Right lobe of liver (tissue), 6 donors: ENCODE results near the gene C1QTNF8. TPM values are rescaled to one million over a fixed set of nuclear protein-coding genes. Genes with fewer than 3 reads are reported as not detected.

Source experiments
- ATAC-seq, 4 donors: fragments of 200-7000 bp; cut with Tn5 transposase; one replicate each; pipeline ENCODE4 v1.9.1; 2020; ENCODE audit warnings: mild to moderate bottlenecking in 4 of 4, moderate library complexity in 4 of 4
- DNase-seq, 3 donors: peaks; one replicate each; pipeline ENCODE4 v3.0.0-alpha.2; 2020
- H3K27ac ChIP-seq, 3 donors: fragments of 200-600 bp; one replicate each; pipeline ENCODE4 v1.8.0; 2022
- H3K27me3 ChIP-seq, 2 donors: fragments of 200-600 bp; one replicate each; pipeline ENCODE4 v1.8.0; 2022
- H3K36me3 ChIP-seq, 4 donors: fragments of 200-600 bp; sonication (generic) in 1 of 4; one replicate each; pipeline versions ENCODE4 v1.5.1 to v1.8.0; 2017 to 2022; ENCODE audit warnings: control low read depth in 1 of 4
- H3K4me1 ChIP-seq, 4 donors: fragments of 200-600 bp; sonication (generic) in 1 of 4; one replicate each; pipeline versions ENCODE4 v1.5.1 to v1.8.0; 2017 to 2022; ENCODE audit warnings: control low read depth in 1 of 4
- H3K4me3 ChIP-seq, 3 donors: fragments of 200-600 bp; one replicate each; pipeline ENCODE4 v1.8.0; 2022
- H3K9me3 ChIP-seq, 4 donors: fragments of 200-600 bp; sonication (generic) in 1 of 4; one replicate each; pipeline versions ENCODE4 v1.5.1 to v1.8.0; 2017 to 2022; ENCODE audit warnings: control low read depth in 1 of 4
- CTCF ChIP-seq, 4 donors: fragments of 200-600 bp in 3 of 4; fragments of 450-650 bp in 1 of 4; IDR thresholded peaks; one replicate each; pipeline versions ENCODE4 v1.5.1 to v1.8.0; 2016 to 2022; ENCODE audit warnings: antibody characterized with exemption in 4 of 4, mild to moderate bottlenecking in 2 of 4
- POLR2A ChIP-seq: fragments of 450-650 bp; IDR thresholded peaks from one replicate; pipeline ENCODE4 v1.6.1; 2017; ENCODE audit warnings: antibody characterized with exemption, mild to moderate bottlenecking
- WGBS: methylation state at CpG from one replicate; pipeline ENCODE4 v1.1.6; 2018; ENCODE audit warnings: low coverage, low lambda C conversion rate; ENCODE audit not compliant: insufficient coverage; ENCODE audit errors: missing lambda C conversion rate; 5-methylcytosine and 5-hydroxymethylcytosine counted together
- intact Hi-C, 2 donors: fragments of 100-400 bp; cut with DNase I; formaldehyde crosslinking; loops; one replicate each; pipeline versions ENCODE4 v1.11.2 to v1.14.1; 2022
- total RNA-seq, 6 experiments: library from RNA; depleted of rRNA in 2 of 6; stranded (reverse); fragments of >200 nt in 2 of 6; fragmentation: NEBNext Ultra II Directional in 3 of 6; extraction: Animal tissue kit (Norgen Biotek cat#: 25700) in 3 of 6; gene quantifications; one replicate each; pipeline versions ENCODE4 v1.1.0 to v1.2.4, GENCODE V29; 2016 to 2023
- donor health status: DM: no; HTN: yes; CAD: no.
- donor health status: DM: no; HTN: no; CAD: no.
- donor health status: DM: no; HTN: no; CAD: no.
- donor health status: DM: no; HTN: yes; CAD: no.
- donor health status: DM: no; HTN: yes; CAD: no.

Gene C1QTNF8
- total RNA-seq, 6 experiments from 2014 or later: not detected

- no CpG with 5 or more reads among the region's 21 CpGs for WGBS
- H3K9me3 ChIP-seq: no peaks in the 10 kb centered on the region
- DNase-seq (no peak), ATAC-seq (no peak)
- no peaks in the 10 kb centered on the region for H3K36me3 ChIP-seq
- no peak overlapping the region for H3K4me3 ChIP-seq
- no peaks in the 10 kb centered on the region for H3K27me3 ChIP-seq
- no peak for TF ChIP-seq POLR2A
- no peak for TF ChIP-seq CTCF (IDR thresholded peaks at IDR 0.05)
- intact Hi-C loops: no loop called here
- no peak overlapping the region for H3K27ac ChIP-seq
- H3K4me1 ChIP-seq: no peaks in the 10 kb centered on the region
Observed at GRCh38 chr16:1123525-1124230, 27.6 kb upstream of the C1QTNF8 start.

- intact Hi-C loops: no loop called here
- Histone ChIP-seq H3K4me3 (no peak overlapping the region), H3K36me3 (no peaks in the 10 kb centered on the region), H3K4me1 (no peaks in the 10 kb centered on the region), H3K9me3 (no peaks in the 10 kb centered on the region), H3K27me3 (no peaks in the 10 kb centered on the region), H3K27ac (no peak overlapping the region)
- ATAC-seq (no peak), DNase-seq (no peak)
- TF ChIP-seq CTCF (IDR thresholded peaks at IDR 0.05): no peak
- TF ChIP-seq POLR2A: no peak
- WGBS: 87% methylated on average over 3 of the region's 14 CpGs
Observed at GRCh38 chr16:1122398-1122765, 26.3 kb upstream of the C1QTNF8 start.

GRCh38 chr16:1121601-1122397, 25.8 kb upstream of the C1QTNF8 start:
- 85% methylated on average over 9 of the region's 30 CpGs for WGBS
- Histone ChIP-seq H3K27ac (no peak overlapping the region), H3K4me1 (no peaks in the 10 kb centered on the region), H3K9me3 (no peaks in the 10 kb centered on the region), H3K4me3 (no peak overlapping the region), H3K27me3 (no peaks in the 10 kb centered on the region), H3K36me3 (no peaks in the 10 kb centered on the region)
- DNase-seq (no peak), ATAC-seq (no peak)
- no peak for TF ChIP-seq POLR2A
- no peak for TF ChIP-seq CTCF (IDR thresholded peaks at IDR 0.05)
- intact Hi-C loops: no loop called here

GRCh38 chr16:1121009-1121408, 25.0 kb upstream of the C1QTNF8 start:
- Histone ChIP-seq H3K36me3 (no peaks in the 10 kb centered on the region), H3K27me3 (no peaks in the 10 kb centered on the region), H3K9me3 (no peaks in the 10 kb centered on the region), H3K4me3 (no peak overlapping the region), H3K27ac (no peak overlapping the region), H3K4me1 (no peaks in the 10 kb centered on the region)
- TF ChIP-seq CTCF (IDR thresholded peaks at IDR 0.05) (no peak), POLR2A (no peak)
- WGBS: 60% methylated on average over 2 of the region's 23 CpGs
- ATAC-seq (no peak), DNase-seq (no peak)
- intact Hi-C loops: no loop called here
